ENCODE results near the gene THOC6.
"Not testable (repeated sequence)": the region's sequence is repeated elsewhere in the genome, so short reads cannot be mapped to it uniquely, and the experiment has no call there.

Gene THOC6

GRCh38 chr16:3057181-3058138, 33.6 kb downstream of the THOC6 start:
- no peak for DNase-seq

DNA sequence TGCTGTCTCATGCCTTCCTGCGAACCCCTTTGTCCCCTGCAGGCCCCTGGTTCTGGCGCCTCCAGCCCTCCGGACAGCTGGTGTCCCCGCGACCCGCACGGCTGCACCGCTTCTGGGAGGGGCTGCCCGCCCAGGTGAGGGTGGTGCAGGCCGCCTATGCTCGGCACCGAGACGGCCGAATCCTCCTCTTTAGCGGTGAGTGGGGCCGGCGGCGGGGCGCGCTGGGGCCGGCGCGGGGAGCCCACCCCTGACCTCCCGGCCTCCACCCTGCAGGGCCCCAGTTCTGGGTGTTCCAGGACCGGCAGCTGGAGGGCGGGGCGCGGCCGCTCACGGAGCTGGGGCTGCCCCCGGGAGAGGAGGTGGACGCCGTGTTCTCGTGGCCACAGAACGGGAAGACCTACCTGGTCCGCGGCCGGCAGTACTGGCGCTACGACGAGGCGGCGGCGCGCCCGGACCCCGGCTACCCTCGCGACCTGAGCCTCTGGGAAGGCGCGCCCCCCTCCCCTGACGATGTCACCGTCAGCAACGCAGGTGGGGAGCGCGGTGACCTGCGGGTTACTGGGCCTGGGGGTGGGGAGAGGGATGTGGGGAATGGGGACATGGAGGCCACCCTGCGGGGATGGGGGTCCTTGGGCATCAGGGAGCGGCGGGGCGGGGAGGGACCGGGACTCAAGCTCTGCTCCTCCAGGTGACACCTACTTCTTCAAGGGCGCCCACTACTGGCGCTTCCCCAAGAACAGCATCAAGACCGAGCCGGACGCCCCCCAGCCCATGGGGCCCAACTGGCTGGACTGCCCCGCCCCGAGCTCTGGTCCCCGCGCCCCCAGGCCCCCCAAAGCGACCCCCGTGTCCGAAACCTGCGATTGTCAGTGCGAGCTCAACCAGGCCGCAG, 34.5 kb downstream of the THOC6 start:
- no peak for DNase-seq

DNA sequence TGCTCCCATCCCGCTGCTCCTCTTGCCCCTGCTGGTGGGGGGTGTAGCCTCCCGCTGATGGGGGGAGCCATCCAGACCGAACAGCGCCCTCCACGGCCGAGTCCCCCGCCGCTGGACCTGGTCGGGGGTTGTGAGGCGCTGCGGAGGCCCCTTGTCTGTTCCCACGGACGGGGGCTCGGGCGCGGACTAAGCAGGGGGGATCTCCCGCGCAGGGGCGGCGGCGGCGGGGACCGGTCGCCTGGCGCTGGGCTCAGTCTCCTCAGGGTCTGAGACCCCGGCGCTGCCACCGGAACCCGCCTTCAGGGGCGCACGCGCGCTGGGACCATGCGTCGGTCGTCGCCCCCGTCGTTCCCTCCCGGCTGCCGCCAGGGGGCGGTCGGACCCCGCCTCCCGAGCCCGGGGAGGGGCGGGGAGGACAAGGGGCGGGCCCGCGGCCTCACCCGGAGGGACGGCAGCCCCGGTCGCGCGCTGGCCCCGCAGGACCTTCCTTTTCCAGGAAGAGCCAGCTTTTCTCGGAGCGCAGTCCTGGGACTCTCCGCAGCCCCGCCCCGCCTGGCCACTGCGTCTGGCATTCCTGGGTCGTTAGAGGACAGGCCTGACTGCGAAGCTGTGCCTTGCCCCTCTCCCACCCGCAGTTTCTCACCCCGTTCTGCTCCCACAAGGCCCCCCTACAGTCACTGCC, 35.3 kb downstream of the THOC6 start:
- peak; percentile 30 for DNase-seq

DNA sequence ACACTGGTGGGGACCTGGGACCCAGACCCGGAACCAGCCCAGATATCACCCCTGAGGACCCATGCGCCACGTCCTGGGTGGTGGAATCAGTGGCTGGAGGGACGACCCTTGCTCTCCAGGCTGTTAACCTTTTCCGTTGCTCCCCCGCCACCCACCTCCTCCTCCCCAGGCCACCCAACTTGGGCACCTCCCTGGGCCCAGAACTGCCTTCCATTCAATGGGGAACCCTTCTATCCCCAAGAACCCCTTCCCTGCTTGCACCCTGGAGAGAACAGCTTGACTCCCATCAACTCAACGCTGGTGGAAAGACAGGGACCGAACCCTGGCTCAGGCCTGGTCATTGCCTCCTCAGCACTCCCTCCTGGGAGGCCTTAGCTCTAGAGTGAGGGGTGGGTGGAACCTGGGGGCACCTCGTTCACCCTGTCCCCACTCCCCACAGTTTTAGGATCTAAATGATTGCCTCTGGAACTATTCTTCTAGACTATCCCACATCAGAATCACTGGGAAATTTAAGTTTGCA, 35.9 kb downstream of the THOC6 start:
- no peak for DNase-seq

DNA sequence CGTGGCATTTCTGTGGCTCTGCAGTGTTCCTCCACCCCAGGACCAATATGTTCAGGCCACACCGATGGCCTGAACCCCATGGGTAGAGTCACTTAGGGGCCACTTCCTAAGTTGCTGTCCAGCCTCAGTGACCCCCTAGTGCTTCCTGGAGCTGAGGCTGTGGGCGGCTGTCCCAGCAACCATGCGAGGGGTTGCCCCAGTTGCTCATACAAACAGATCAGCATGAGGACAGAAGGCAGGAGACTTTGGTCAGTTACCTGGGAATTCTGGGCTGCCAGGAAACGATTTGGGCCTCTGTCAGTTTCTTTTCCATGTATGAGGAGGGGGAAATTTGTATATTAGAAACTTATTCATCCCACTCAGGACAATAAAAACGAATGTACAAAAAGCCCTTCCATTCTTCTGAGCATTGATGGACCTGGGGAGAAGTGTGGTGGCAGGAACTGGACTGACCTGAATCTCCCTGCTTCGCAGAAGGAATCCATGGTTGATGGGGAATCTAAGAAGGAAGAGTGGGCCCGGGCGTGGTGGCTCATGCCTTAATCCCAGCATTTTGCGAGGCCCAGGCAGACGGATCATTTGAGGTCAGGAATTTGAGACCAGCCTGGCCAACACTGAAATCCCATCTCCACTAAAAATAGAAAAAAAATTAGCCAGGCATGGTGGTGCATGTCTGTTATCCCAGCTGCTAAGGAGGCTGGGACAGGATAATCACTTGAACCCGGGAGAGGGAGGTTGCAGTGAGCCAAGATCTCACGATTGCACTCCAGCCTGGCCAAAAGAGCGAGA, 36.7 kb downstream of the THOC6 start:
- DNase-seq: no peak

GRCh38 chr16:3062553-3062952, 38.7 kb downstream of the THOC6 start:
- DNase-seq: no peak

DNA sequence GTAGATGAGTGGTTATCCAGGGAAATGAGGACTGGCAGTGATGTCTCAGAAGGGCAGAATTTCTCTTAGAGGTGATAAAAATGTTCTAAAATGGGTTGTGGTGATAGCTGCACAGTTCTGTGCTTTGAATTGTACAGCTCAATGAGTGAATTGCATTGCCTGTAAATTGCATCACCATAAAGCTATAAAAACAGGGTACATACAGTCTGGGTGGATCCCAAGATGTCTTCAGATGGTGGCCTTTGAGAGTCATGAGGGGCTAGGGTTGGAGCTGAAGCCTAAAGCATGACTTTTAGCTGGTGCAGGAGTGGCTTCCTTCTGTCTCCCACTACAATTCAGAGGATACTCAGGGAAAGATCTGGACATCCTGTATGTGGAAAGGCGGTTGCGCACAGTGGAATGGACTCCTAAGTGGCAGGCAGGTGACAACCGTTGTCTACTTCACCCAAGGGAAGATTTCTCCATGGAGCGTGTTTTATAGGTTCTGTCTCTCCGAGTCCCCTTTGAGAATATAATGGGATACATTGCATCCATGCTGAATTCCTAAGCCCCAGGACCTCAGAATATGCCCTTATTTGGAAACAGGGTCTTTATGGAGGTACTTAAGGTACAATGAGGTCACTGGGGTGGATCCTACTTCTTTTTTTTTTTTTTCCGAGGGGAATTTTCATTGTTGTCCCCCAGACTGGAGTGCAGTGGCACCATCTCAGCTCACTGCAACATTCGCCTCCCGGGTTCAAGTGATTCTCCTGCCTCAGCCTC, 40.0 kb downstream of the THOC6 start:
- no peak for DNase-seq

DNA sequence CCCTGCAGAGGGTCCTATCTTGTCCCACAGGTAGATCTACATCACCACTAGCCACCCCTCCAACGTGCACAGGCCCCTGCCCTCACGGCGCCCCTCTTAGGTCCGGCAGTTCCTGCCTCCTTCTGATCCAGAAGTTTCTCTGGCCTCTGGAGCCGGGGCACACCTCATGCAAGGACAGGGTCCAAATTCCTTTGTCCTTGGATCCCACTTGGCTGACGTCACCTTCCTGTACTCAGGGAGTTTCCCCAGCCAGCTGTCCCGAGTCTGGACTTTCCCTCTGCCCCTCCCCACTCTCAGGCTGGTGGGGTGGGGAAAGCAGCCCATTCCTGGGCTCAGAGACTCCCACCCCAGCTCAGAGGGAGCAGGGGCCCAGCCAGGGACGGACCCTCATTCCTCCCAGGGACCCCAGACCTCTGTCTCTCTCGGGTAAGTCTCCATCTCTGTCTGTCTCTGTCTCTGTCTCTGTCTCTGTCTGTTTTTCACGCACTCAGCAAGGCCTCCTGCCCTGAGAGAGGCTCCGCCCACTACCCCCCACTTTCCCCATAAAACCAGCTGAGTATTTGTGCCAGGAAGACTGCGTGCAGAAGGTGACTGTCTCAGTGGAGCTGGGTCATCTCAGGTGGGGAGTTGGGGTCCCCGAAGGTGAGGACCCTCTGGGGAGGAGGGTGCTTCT, 41.4 kb downstream of the THOC6 start, which contains the start of gene IL32:
Gene IL32, plus strand, starts transcription at position 572 of the 673 bp plus-strand sequence. CDS start 172 bp downstream, outside the sequence.
- DNase-seq: no peak

- no peak for DNase-seq
Observed at GRCh38 chr16:3065742-3066439, 42.1 kb downstream of the THOC6 start.

GRCh38 chr16:3066440-3066748, 42.6 kb downstream of the THOC6 start:
- DNase-seq: no peak

DNA sequence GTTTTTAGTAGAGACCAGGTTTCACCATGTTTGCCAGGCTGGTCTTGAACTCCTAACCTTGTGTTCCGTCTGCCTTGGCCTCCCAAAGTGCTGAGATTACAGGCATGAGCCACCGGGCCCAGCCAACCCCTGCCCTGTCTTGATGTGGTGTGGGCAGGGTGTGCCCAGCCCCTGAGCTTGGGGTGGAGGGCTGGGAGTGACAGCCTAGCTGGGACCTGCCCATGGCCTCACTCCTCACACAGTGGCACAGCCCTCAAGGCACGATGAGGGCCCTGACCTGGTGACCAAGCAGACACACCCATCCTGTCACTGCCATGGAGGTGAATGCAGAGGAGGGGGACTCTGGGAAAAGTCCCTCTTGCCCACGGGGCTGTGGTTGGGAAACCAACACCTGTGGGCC, 44.7 kb downstream of the THOC6 start:
- no peak for DNase-seq

GRCh38 chr16:3069146-3069545, 45.3 kb downstream of the THOC6 start:
- DNase-seq: not testable (repeated sequence)

GRCh38 chr16:3070608-3071111, 46.8 kb downstream of the THOC6 start:
- no peak for DNase-seq

DNA sequence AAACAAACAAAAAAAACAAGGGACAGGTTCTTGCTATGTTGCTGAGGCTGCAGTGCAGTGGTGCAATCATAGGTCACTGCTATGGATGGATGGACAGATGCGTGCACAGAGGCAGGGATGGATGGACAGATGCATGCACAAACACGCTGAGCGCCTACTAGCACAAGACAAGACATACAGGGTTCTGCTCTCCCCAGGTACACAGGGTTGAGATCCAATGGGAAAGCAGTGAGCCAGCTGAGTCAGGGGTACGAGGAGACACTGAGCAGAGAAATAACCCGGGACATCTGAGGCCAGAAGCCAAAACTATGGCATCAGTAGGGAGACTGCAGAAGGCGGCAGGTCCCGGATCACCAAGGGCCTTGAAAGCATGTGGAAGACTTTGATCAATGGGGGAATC, 47.8 kb downstream of the THOC6 start:
- no peak for DNase-seq

- not testable (repeated sequence) for DNase-seq
Observed at GRCh38 chr16:3072148-3072547, 48.3 kb downstream of the THOC6 start.

DNA sequence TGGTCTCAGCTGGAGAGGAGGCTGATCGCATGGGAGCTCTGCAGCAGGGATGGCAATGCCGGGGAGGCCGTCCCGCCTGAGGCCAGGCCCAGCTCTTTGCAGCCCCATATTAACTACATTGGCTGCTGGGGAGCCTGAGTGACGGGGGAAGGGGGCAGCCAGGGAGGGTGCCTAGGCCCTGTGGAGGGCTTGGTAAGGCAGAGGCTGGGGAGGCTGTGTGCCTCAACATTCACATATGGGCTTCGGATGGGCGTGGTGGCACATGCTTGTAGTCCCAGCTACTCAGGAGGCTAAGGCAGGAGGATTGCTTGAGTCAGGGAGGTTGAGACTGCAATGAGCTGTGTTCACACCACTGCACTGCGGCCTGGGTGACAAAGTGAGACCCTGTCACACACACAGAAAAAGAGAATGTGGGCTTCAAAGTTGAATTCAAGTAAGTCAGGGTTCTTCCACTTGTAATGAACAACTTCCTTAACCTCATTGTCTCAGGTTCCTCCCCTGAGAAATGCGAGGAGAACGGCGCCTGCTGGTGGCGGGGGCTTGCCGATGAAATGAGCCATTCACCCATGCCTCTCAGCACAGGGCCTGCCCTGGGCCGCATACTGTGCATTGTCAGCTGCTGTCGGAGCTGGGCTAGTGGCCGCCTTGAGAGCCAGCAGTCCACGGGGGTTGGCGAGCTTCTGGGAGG, 48.9 kb downstream of the THOC6 start:
- DNase-seq: not testable (repeated sequence)

DNA sequence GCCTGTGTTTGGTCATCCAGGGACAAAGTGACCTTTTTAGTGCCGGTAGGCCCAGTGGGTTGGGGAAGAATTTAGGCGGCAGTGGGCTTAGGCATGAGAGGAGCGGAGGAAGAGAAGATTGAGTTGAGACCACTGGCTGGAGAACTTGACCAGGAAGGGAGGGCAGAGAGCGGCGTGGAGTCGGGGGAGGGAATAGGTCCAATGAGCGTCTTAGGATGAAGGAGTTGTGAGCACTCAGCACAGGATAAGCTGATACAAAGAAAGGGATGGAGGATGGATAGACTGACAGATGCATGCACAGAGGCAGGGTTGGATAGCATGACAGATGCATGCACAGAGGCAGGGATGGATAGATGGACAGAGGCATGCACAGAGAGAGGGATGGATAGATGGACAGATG, 49.6 kb downstream of the THOC6 start:
- no peak for DNase-seq

DNA sequence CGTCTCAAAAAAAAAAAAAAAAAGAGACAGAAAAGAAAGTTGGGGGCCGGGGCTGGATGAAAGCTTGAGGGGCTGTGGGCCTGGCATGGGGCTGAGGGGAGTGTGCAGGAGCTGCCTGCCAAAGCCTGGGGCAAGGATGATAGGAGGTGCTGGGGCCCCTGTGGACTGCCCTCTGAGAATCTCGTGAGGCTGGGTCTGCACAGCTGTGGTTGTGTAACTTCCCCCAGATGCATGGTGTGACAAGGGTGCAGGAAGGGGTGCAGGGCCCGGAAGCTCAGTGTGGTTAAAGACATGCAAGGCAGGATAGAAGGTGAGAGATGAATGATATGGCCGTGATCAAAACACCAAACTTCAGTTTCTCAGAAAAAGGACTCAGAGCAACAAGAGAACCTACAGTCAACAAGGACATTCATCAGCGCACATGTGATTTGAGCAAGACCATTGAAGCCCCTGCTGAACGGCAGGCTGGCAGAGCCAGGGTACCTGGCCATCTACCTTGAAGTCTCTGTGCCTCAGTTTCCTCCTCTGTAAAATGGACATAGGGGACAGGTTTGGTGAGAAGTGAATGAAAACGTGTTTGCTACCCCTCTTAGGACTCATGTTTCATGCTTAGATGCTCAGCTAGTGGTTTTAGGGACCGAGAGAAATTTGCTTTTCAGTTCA, 51.2 kb downstream of the THOC6 start:
- no peak for DNase-seq

GRCh38 chr16:3075523-3075915, 51.7 kb downstream of the THOC6 start:
- DNase-seq: no peak

Measured in NCI-H1694 treated with DMSO at 0.1 percent for 48 hours (cell line).